Cortex of kidney (tissue), 1 donor: Measurements from ENCODE around the gene SFSWAP.
"Not testable (repeated sequence)": the region's sequence is repeated elsewhere in the genome, so short reads cannot be mapped to it uniquely, and the experiment has no call there.

ENCODE experiments used
- DNase-seq: peaks from one replicate; lab custom pipeline; 2025; lab: John Stamatoyannopoulos, UW

Gene SFSWAP

GRCh38 chr12:131789638-131790037 is 78.7 kb downstream of the SFSWAP start:
- DNase-seq, result no peak

DNA sequence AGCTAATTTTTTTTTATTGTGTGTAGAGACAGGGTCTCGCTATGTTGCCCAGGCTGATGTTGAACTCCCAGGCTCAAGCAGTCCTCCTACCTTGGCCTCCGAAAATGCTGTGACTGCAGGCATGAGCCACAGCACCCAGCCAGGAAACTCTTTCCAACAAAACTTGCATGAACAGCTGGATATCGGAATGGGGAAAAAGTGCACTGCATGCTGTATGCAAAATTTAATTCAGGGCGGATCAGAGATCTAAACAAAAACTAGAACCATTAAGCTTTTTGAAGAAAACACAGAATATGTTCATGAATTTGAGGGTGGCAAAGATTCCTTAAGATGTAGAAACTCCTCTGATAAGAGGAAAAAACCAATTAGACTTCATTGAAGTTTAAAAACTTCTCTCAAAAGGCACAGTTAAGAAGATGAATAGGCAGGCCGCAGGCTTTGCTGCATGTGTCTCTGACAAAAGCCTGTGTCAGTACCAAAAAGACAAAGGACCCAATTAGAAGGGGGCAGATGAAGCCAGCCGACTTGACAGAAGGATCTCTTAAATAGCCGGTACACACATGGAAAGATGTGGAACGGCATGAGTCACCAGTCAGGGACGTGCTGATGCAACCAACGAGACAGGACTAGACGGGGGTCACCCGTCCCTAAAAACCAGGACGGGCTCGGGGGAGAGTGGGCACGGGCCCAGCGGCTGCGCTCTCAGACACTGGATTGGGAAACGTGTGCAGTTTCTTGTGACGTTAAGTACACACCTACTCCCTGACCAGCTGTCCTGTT is 82.5 kb downstream of the SFSWAP start:
- DNase-seq, result no peak

- DNase-seq, result no peak
Observed at GRCh38 chr12:131794061-131794460, 83.2 kb downstream of the SFSWAP start.

DNA sequence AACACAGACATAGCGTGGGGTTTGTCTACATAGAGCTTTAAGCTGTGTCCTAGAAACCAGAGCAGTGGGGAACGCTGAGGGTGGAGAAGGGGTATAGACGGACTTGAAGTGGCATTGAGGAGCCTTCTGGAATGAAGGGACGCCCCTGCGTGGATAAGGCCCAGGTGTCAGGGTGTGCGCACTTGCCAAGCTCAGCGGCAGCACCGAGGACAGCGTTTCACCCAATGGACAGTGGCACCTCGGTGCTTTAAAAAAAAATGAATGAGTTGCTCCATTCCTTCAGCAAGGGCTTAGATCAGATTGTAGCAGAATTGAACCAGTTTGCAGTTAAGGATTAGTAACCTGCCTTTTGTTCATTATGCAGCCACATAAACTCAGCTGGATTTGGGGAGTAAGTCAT is 83.7 kb downstream of the SFSWAP start:
- no peak for DNase-seq

- no peak for DNase-seq
Observed at GRCh38 chr12:131795064-131795463, 84.2 kb downstream of the SFSWAP start.

DNA sequence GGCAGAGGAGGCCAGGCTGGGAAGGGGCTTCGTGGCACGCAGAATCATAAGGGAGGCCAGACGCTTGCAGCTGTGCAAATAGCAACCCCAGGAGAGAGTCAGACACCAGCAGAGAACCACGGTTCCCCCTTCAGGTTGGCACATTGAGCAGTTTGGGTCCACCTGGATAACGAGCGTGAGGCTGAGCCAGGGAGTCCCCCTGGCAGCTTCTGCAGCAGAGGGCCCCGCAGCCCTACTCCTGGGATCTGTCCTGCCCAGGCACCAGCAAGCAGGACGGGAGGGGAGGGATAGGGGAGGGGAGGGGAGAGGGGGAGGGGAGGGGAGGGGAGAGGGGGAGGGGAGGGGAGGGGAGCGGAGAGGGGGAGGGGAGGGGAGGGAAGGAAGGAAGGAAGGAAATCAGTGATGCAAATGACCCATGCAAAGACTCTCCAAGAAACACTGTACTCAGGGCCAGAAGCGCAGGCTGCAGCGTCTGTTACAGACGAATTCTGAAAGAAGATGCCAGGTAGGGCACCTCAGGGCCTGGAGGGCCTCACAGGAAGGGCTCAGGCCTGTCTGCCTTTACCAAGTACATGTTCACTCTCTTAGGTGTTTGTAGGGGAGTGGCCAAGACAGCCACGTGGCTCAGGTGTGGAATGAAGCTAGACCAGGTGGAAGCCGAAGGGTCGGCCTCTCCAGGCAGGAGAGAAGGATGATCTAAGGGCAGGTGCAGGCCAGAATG is 85.0 kb downstream of the SFSWAP start:
- no peak for DNase-seq

GRCh38 chr12:131796411-131796736 is 85.5 kb downstream of the SFSWAP start:
- DNase-seq, result no peak

DNA sequence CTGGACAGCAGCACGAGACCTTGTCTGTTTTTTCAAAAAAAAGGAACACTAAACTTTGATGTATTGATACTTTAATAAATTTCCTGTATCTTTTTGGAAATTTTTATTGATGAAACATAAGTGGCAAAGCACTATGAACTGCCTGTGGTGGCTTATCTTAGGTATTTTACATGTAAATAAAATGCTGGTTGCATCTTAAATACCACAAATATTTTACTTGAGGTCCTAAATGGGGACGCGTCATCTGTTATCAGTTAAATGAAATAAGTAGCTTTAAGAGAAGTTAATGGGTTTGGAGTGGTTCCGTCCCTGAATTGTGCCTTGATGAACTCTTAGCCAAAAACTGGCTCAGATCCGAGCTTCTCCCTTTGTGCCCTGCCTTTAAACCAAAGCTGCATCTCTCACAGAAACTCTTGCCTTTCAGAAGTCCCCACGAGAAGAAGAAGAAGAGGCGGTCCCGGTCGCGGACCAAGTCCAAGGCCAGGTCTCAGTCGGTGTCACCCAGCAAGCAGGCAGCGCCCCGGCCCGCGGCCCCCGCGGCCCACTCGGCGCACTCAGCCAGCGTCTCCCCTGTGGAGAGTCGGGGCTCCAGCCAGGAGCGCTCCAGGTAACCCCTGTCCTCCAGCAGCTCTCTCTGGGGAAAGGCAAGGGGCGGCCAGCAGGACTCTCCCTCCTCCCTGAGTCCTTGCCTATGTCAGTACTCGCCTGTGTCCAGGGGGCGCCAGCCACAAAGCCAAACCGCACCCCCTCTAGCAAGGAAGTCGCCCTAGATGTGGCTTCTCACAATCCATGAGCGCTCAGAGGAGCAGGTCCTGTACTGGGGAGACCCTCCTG is 86.1 kb downstream of the SFSWAP start:
- no peak for DNase-seq

DNA sequence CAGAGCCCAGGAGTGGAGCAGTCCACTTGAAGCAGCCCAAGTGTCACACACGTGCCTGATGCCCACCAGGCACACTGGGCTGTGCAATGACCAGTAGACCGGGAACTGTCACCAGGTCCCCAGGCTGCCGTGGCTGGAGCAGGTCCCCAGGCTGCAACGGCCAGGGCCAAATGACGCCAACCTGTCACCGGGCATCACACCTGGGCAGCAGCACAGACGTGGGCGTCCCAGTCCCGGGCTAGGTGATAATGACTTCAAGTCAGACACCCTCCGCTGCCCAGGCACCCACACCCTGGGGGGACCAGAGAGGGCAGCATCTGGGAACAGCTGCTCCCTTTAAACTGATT is 86.7 kb downstream of the SFSWAP start:
- DNase-seq, result no peak

GRCh38 chr12:131799195-131799594 is 88.3 kb downstream of the SFSWAP start:
- no peak for DNase-seq

- DNase-seq, result no peak
Observed at GRCh38 chr12:131799828-131800593, 89.1 kb downstream of the SFSWAP start.

DNA sequence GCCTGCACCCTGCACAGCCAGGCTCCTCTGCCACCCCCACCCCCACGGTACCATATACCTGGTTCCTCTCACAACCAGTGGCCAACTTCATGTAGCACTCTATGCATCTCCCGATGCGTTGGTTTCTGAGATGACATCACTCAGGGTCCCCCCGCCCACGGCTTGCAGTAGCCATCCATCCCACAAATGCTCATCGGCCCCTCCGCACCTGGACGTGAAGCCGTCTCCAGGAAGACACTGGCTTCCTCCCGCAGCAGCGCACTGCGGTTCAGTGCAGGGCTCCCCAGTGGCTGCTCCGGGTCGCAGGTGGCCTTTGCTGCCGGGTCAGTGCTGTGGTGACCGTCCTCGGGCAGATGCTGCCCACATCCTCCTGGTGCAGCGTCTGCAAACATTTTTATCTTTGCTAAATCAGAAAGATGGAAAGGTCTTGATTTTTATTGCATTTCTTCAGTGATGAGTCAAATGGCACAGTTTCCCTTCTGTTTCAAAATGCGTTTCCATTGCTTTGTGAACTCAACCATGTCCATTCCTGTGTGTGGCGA is 89.8 kb downstream of the SFSWAP start:
- DNase-seq, result no peak

DNA sequence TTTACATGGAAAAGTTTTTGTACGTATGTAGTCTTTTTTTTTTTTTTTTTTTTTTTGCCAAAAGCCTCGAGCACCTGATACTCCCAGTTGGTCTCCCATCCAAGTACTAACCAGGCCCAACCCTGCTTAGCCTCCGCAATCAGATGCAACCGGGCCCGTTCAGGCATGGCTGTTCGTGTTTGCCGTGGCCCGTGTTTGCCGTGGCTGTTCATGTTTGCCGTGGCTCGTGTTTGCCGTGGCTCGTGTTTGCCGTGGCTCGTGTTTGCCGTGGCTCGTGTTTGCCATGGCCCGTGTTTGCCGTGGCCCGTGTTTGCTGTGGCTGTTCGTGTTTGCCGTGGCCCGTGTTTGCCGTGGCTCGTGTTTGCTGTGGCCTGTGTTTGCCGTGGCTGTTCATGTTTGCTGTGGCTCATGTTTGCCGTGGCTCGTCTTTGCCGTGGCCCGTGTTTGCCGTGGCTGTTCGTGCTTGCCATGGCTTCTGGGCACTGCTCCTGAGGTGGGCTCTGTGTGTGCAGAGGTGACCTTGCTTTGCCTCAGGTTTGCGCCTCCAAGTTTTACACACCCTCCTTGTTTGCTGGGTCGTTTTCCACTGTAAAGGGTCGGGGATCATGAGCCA is 90.5 kb downstream of the SFSWAP start:
- DNase-seq, result no peak

DNA sequence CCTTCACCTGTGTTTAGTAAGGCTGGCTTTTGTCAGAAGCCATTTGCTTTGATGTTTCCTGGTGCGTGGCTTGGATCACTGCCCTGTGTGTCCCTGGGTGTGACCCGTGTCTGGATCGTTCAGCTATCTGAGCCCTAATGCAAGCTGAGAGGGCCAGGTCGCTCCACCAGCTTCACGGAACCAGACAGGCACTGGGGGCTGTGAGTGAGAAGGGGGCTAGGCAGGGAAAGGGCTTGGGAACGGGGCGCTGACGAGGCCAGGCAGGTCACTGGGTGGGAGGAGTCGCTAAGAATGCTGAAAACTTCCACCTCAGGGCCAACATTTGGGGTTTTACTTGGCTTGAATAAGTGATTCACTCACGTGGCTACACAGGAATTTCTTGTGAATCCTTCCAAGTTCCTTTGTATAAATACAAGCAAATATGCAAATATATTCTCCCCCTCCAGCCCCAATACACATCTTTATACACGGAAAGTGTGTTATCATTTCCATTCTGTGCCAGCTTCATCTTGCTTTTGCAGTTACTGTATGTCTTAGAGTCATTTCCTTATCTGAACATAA is 93.2 kb downstream of the SFSWAP start:
- no peak for DNase-seq

GRCh38 chr12:131805421-131805820 is 94.5 kb downstream of the SFSWAP start:
- DNase-seq, result no peak

DNA sequence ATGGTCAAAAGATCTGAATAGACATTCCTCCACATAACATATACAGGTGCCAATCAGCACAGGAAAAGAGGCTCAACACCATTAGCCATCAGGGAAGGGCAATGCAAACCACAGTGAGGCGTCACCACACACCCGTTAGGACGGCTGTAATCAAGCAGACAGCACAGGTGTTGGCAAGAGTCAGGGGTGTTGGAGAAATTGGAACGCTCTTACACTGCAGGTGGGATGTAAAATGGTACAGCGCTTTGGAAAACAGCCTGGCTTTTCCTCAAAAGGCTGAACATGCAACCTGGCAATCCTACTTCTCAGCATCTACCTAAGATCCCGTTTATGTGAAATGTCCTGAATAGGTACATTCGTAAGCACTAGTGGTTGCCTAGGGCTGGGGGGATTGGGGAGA is 95.8 kb downstream of the SFSWAP start:
- DNase-seq, result no peak

- no peak for DNase-seq
Observed at GRCh38 chr12:131808744-131809371, 98.0 kb downstream of the SFSWAP start.

- not testable (repeated sequence) for DNase-seq
Observed at GRCh38 chr12:131809476-131810254, 98.8 kb downstream of the SFSWAP start.

- no peak for DNase-seq
Observed at GRCh38 chr12:131810726-131811125, 99.8 kb downstream of the SFSWAP start.

GRCh38 chr12:131815131-131815530 is 104.2 kb downstream of the SFSWAP start:
- no peak for DNase-seq
